Calu3 (cell line): ENCODE results near the gene ATXN7L1. TPM values are rescaled to one million over a fixed set of nuclear protein-coding genes. Genes with fewer than 3 reads are reported as not detected.

Experiments used
- BruUV-seq: library from RNA; stranded (reverse); fragments of 400-500 nt; replicated peaks from 2 replicates; lab custom pipeline; 2021; lab: Mats Ljungman, UMichigan
- CTCF ChIA-PET: fragments of 300-600 bp; sonication (Branson Sonifier 250); formaldehyde crosslinking; loops from one replicate; lab custom pipeline; 2022; ENCODE audit warnings: antibody characterized with exemption; lab: Charles Lee
- DNase-seq: peaks from one replicate; pipeline ENCODE4 v3.0.0; 2022
- H3K27ac Mint-ChIP-seq: one replicate; pipeline ENCODE4 v1.8.0; 2022; ENCODE audit warnings: mixed read lengths; ENCODE audit not compliant: unreplicated experiment
- H3K27me3 Mint-ChIP-seq: one replicate; pipeline ENCODE4 v1.8.0; 2022; ENCODE audit warnings: mixed read lengths; ENCODE audit not compliant: unreplicated experiment
- H3K36me3 Mint-ChIP-seq: one replicate; pipeline ENCODE4 v1.8.0; 2022; ENCODE audit warnings: mild to moderate bottlenecking, moderate library complexity, mixed read lengths; ENCODE audit not compliant: insufficient read depth, unreplicated experiment
- H3K4me1 Mint-ChIP-seq: one replicate; pipeline ENCODE4 v1.8.0; 2022; ENCODE audit warnings: mild to moderate bottlenecking, low read depth, mixed read lengths; ENCODE audit not compliant: unreplicated experiment
- H3K4me3 Mint-ChIP-seq: one replicate; pipeline ENCODE4 v1.8.0; 2022; ENCODE audit warnings: mild to moderate bottlenecking, low read depth, moderate library complexity, mixed read lengths; ENCODE audit not compliant: unreplicated experiment
- H3K9me3 Mint-ChIP-seq: one replicate; pipeline ENCODE4 v1.8.0; 2022; ENCODE audit warnings: low read depth, mixed read lengths; ENCODE audit not compliant: unreplicated experiment
- intact Hi-C: fragments of 100-400 bp; cut with micrococcal nuclease; formaldehyde crosslinking; loops from one replicate; pipeline ENCODE4 v1.10.0; 2022; ENCODE audit not compliant: unreplicated experiment
- total RNA-seq: library from RNA; stranded (reverse); gene quantifications from 2 replicates; pipeline ENCODE4 v1.2.3, GENCODE V29; 2022
- TF ChIP-seq, protein P1 (sequence below): fragments of 200-600 bp; IDR thresholded peaks from one replicate; pipeline ENCODE4 v1.8.0; 2022; ENCODE audit warnings: antibody characterized with exemption; ENCODE audit not compliant: unreplicated experiment

Gene ATXN7L1
- total RNA-seq, 1 experiment from 2014 or later = 12.0 TPM

DNA sequence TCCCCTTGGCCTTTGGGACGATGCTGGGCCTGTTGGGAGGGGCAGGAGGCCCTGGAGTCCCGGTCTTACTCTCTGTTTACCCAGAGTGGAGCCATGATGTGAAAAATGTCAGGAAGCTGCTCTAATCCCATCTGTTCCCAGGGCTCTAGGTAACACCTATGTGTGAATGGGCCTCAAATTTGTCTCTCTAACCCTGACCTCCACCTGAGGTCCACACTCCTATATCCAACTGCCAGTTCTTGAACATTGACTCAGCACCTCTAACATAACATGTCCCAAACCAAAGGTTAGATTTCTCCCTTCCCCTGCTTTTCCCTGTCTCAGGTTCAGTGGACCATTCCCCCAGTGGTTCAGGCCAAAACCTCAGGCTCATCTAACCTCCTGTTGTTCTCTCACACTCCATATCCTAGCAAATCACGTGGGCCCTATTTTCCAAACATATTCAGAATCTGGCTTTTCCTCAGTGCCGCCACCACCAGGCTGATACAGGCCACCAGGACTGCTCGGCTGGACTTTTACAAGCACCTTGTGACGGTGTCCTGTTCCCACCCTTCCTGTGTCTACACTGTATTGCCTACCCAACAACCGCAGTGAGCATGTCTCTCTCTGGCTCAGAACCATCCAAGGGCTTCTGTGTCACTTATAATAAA lies 130.6 kb downstream of the ATXN7L1 start:
- DNase-seq = no peak
- intact Hi-C loops = no loop called here
- H3K27me3 Mint-ChIP-seq = no peaks in the 10 kb centered on the region
- TF ChIP-seq, protein P1, sequence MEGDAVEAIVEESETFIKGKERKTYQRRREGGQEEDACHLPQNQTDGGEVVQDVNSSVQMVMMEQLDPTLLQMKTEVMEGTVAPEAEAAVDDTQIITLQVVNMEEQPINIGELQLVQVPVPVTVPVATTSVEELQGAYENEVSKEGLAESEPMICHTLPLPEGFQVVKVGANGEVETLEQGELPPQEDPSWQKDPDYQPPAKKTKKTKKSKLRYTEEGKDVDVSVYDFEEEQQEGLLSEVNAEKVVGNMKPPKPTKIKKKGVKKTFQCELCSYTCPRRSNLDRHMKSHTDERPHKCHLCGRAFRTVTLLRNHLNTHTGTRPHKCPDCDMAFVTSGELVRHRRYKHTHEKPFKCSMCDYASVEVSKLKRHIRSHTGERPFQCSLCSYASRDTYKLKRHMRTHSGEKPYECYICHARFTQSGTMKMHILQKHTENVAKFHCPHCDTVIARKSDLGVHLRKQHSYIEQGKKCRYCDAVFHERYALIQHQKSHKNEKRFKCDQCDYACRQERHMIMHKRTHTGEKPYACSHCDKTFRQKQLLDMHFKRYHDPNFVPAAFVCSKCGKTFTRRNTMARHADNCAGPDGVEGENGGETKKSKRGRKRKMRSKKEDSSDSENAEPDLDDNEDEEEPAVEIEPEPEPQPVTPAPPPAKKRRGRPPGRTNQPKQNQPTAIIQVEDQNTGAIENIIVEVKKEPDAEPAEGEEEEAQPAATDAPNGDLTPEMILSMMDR = no peak
- no peaks in the 10 kb centered on the region for H3K36me3 Mint-ChIP-seq
- H3K4me1 Mint-ChIP-seq = no peaks in the 10 kb centered on the region
- CTCF ChIA-PET = no interaction called here
- H3K9me3 Mint-ChIP-seq = no peaks in the 10 kb centered on the region
- H3K4me3 Mint-ChIP-seq = no peak overlapping the region
- BruUV-seq = no TSS peak
- H3K27ac Mint-ChIP-seq = no peak overlapping the region

DNA sequence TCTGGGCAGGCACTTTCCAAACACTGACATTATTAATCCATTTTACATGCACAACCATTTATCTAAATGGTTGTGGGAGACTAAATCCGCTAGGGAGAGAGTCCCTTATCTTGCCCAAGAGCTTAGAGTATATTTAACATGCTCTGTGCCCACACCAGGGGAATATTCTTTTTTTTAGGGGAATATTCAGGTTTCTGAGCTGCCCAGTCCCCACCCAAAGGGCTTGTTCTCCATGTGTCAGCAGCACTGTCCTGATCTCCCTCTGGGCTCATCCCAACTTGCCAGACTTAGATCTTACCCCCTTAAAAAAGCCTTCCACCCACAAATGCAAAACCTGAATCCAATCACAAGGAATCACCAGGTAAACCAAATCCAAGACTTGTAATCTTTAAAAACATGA lies 132.1 kb downstream of the ATXN7L1 start:
- H3K36me3 Mint-ChIP-seq = no peaks in the 10 kb centered on the region

DNA sequence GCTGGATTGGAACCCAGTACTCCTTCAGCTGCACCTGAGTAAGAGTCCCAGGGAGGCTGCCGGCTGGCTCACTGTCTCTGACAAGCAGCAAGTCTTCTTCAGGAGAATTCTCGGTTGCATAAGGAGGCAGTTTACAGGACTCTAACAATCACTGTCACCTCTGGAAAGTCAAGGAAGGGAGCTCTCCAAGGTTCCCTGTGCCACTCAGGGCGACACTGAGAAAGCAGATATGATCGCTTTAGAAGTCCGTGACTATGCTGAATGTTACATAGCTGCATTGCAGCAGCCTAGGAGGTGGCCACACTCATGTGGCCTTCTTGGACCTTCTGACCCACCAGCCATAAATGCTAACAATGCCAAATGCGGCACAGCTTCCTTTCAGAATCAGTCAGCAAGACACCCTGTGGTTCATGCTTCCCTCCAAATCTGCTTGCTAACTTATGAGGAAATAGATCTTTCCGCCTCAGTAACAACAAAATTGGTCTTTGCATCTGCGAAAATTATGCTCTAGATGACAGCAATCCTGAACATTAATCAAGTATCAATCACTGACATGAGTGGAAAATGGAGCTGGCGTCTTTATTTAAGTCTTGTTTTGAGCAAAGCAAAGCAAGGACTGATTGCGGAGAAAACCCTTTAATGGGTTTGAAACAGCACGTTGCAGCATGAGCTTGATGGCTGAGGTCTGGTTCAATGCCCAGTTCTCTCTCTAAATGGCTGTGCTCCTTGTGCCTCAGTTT lies 132.9 kb downstream of the ATXN7L1 start:
- H3K9me3 Mint-ChIP-seq = no peaks in the 10 kb centered on the region
- CTCF ChIA-PET = interaction anchor here (1.0 to 1.8 kb wide), 2 partner anchors 11 to 18 kb away, joined by 3 read pairs; no protein-coding TSS in a partner anchor
- H3K4me3 Mint-ChIP-seq = no peak overlapping the region
- H3K27me3 Mint-ChIP-seq = no peaks in the 10 kb centered on the region
- BruUV-seq = no TSS peak
- TF ChIP-seq, protein P1 = no peak
- intact Hi-C loops = no loop called here
- no peak overlapping the region for H3K27ac Mint-ChIP-seq
- H3K4me1 Mint-ChIP-seq = no peaks in the 10 kb centered on the region
- DNase-seq = no peak
- H3K36me3 Mint-ChIP-seq = no peaks in the 10 kb centered on the region

More for the DNA sequence above, 132.1 kb downstream of the ATXN7L1 start:
- Mint-ChIP-seq H3K4me1 (no peaks in the 10 kb centered on the region), H3K4me3 (no peak overlapping the region), H3K27me3 (no peaks in the 10 kb centered on the region), H3K27ac (no peak overlapping the region), H3K9me3 (no peaks in the 10 kb centered on the region)
- BruUV-seq = no TSS peak
- TF ChIP-seq, protein P1 = no peak
- CTCF ChIA-PET = interaction anchor here (1.0 to 1.8 kb wide), 2 partner anchors 10 to 19 kb away, joined by 3 read pairs; no protein-coding TSS in a partner anchor
- intact Hi-C loops = no loop called here
- no peak for DNase-seq

DNA sequence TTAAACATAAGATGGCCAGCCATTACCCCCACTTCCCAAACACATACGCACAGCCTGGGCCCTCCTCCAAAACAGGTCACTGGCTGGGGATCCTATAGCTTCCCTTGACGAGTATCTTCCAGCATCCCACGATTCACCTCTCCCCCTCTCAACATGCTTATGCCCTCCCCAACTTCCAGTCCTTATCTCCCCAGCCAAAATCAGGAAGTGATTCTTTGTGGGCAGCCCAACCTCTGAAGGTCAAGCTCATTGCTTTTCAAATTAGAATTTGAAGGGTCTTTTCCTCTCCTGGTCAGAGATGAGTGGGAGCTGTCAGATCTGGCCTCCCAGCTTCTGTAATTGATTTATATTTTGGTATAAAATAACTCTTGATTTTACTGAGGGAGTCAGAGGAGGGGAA lies 133.6 kb downstream of the ATXN7L1 start:
- Mint-ChIP-seq H3K4me1 (no peaks in the 10 kb centered on the region), H3K27ac (no peak overlapping the region), H3K4me3 (no peak overlapping the region), H3K36me3 (no peaks in the 10 kb centered on the region), H3K27me3 (no peaks in the 10 kb centered on the region), H3K9me3 (no peaks in the 10 kb centered on the region)
- CTCF ChIA-PET = interaction anchor here (1.8 kb wide), 1 partner anchor 11 kb away, joined by 3 read pairs; no protein-coding TSS in a partner anchor
- TF ChIP-seq, protein P1 = no peak
- DNase-seq = no peak
- no TSS peak for BruUV-seq
- intact Hi-C loops = no loop called here
